Measurements from ENCODE around the gene PPTC7. TPM values are rescaled to one million over a fixed set of nuclear protein-coding genes. Genes with fewer than 3 reads are reported as not detected.

PPTC7 gene
- total and polyA plus RNA-seq, 2 of the 8 experiments (the other 6 are each of a cell fraction or from before 2014, with no cell fraction given): 8.1 to 15.9 TPM

- TF ChIP-seq EP300 (IDR thresholded peaks at IDR 0.05; ENCODE audit: borderline replicate concordance in 1 of 2, low read depth in 2 of 2, low read length in 2 of 2) (no peak), TCF12 (IDR thresholded peaks at IDR 0.05; ENCODE audit: low read depth, low read length) (no peak), CBX8 (IDR thresholded peaks at IDR 0.05; ENCODE audit: borderline replicate concordance, low read depth, low read length) (no peak), SAP30 (IDR thresholded peaks at IDR 0.05; ENCODE audit: insufficient read depth, insufficient replicate concordance, low read length) (no peak), JUND (IDR thresholded peaks at IDR 0.05; ENCODE audit: low read length) (no peak), SIX5 (IDR thresholded peaks at IDR 0.05; ENCODE audit: low read depth, low read length) (peak; percentile 48), SP1 (IDR thresholded peaks at IDR 0.05; ENCODE audit: low read depth, low read length) (peak; percentile 26; the same call in 1 of the 2 replicates), SUZ12 (IDR thresholded peaks at IDR 0.05; ENCODE audit: low read length) (no peak), TEAD4 (IDR thresholded peaks at IDR 0.05; ENCODE audit: low read depth, low read length) (no peak), POLR2AphosphoS5 (IDR thresholded peaks at IDR 0.05; ENCODE audit: low read depth, low read length) (peak; percentile 44; the same call in 1 of the 2 replicates), USF2 (IDR thresholded peaks at IDR 0.05; ENCODE audit: low read length) (peak; percentile 38; the same call in 1 of the 2 replicates), BRCA1 (IDR thresholded peaks at IDR 0.05; ENCODE audit: low read depth, low read length) (no peak), CTBP2 (IDR thresholded peaks at IDR 0.05; ENCODE audit: borderline replicate concordance, insufficient read depth, insufficient read length, low read length) (no peak), SRF (IDR thresholded peaks at IDR 0.05; ENCODE audit: low read depth, low read length) (no peak), SP2 (IDR thresholded peaks at IDR 0.05; ENCODE audit: low read length) (no peak), HDAC6 (IDR thresholded peaks at IDR 0.05; ENCODE audit: low read depth, low read length) (no peak), E2F6 (IDR thresholded peaks at IDR 0.05) (no peak; the same call in 1 of the 2 replicates), ASH2L (IDR thresholded peaks at IDR 0.05; ENCODE audit: low read length) (no peak), ATF3 (IDR thresholded peaks at IDR 0.05; ENCODE audit: insufficient read depth, low read depth, low read length) (no peak), EZH2 (IDR thresholded peaks at IDR 0.05; ENCODE audit: low read depth, low read length, severe bottlenecking) (no peak)
These were observed at the start of gene PPTC7 (continued) for GRCh38 chr12:110583137-110584059.
